HG03457 (cell line): ENCODE results near the gene FMNL2.

Experiments used
- ATAC-seq: cut with Tn5 transposase; IDR thresholded peaks from one replicate; pipeline ENCODE4 v1.9.1; 2021; ENCODE audit warnings: moderate number of reproducible peaks; ENCODE audit not compliant: unreplicated experiment

FMNL2 gene

GRCh38 chr2:152421521-152422370 lies 86.8 kb downstream of the FMNL2 start:
- ATAC-seq, result peak; percentile 91

DNA sequence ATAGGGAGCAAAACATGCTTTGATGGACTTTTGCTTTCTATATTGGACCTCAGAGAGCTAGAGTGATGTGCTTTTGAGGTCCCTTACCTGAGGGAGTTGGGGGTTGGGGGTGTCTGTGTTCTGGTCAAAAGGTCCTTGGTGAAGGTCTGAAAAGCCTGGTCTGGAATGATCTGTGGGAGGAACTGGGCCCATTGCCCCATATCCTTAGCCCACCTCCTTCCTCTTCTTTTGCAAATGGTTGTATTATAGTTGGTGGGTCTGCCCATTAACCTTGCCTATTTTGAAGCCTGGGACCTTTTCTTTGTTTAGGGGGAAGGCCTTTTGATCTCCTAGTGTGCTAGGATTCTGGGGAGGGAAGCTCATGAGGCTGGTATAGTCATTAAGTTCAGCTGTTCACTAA lies 88.7 kb downstream of the FMNL2 start:
- no peak for ATAC-seq

GRCh38 chr2:152425765-152426727 lies 91.1 kb downstream of the FMNL2 start:
- ATAC-seq, result no peak

DNA sequence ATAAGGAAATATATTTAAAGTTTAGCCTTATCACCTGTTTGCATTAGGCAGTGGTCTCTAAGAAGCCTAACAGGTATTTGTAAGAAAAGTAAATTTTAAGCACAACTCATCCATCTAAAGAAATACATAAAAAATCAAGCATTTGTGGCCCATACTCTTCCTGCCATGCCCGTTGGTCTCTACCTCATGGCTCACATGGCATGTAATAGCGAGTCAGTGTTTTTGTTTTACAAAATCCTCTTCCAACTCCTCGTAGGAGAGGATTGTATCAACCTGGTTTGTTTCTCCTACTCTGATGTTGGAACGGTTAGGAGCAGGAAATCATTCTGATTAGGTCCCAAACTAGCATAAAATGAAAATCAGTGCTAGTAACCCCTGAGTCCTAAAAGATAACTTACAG lies 91.8 kb downstream of the FMNL2 start:
- ATAC-seq, result no peak

- ATAC-seq, result no peak
These were observed 92.9 kb downstream of the FMNL2 start for GRCh38 chr2:152427902-152428301.

DNA sequence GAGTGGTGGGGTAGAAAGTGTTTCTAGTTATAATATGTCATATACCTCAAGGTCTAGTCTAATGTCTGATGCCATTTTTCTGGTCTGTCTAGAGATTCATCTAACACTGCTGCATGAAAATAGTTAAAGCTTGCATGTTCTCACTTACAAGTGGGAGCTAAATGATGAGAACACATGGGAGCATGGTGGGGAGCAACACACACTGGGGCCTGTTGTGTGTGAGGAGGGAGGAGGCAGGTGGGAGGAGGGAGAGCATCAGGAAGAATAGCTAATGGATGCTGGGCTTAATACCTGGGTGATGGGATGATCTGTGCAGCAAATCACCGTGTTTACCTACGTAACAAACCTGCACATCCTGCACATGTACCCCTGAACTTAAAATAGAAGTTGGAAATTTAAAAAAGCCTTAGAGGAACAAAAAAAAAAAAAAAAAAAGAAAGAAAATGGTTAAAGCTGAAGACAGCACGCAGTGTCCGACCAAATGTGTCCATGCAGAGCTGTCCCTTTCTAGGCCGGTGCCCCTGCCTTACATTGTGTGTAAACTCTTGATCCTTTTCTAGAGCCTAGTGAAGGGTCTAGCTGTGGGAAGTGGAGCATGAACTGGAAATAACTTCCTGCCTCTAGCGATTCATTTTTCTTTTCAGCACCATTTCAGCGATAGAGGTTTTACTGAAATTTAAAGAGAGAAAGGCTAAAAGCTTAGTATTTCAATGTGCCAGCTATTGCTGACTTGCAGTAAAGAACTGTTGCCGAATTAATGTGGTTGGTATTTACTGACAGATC lies 94.0 kb downstream of the FMNL2 start:
- no peak for ATAC-seq

DNA sequence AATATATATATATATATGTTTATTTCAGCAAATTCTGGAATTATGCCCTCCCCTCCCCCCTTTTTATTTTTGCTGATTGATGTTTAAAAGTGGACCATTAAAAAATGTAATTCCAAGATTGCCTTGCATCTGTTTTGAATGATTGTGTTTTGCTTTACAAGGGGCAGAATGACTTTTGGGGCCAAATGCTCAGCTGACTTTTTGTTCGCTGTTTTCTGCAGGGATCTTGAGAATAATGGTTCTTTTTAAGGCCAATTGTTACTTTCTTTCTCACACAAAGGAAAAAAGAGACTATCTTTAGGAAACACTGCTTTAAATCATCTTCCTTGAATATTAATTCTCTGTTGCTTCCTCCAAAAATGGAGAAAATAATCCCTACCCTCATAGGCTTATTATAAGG lies 95.9 kb downstream of the FMNL2 start:
- no peak for ATAC-seq

DNA sequence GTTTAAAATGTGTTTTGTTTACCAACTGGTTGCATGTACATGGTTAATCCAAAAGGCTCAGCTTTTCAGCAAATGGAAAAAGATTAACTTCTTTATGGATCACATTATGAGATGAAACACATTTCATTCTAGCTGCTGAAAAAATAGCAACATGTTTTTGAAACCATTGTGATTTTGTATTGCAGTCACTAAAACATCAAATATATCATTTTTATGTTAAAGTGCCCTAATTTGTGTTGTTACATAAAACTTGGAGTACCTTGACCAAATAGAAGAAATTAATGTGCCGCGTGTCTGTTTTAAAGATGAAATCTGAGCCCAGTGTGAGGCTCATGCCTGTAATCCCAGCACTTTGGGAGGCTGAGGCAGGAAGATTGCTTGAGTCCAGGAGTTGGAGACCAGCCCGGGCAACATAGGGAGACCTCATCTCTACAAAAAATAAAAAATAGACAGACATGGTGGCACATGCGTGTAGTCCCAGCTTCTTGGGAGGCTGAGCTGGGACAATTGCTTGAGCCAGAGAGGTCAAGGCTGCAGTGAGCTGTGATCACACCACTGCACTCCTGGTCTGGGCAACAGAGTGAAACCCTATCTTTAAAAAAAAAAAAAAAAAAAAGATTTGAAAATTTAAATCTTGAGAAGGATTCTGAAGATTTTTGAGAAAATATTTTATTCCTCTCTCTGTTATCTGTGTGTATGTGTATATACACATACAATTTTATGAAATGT lies 96.6 kb downstream of the FMNL2 start:
- ATAC-seq, result no peak

DNA sequence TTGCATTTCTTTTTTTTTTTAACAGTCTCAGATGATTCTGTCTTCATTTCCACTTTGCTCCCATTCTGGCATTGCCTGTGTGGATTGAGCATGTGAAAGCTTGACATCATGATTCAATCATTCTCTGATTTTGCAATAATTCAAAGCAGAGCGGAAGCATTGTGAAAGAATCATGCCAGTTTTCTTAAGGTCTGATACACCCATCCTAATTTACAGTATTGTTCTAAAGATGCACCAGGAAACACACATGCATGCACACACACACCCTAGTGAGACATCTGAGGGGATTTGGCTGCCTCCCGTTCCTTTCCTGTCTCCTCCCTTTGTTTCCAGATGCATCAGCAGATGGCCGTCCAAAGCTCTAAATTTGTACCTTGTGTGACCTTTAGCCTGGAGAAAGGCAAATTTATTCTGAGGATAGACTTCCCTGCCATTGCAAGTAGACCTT lies 97.3 kb downstream of the FMNL2 start:
- no peak for ATAC-seq

DNA sequence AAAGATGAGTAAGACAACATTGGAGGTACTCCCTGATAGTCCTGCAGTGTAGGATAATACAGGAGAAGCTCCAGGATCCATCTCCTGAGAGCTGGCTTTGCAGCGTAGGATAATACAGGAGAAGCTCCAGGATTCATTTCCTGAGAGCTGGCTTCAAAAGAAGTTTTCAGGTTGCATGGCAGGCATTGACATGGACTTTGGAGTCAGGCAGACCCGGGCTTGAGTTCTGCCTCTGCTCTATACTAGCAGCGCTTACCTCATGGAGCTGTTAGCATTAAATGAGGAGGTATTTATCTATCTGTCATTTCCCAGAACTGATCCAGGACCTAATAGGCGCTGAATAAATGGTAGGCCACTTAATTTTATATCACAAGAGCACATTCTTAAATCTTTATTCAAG lies 97.8 kb downstream of the FMNL2 start:
- no peak for ATAC-seq

GRCh38 chr2:152433289-152433688 lies 98.3 kb downstream of the FMNL2 start:
- ATAC-seq, result no peak

DNA sequence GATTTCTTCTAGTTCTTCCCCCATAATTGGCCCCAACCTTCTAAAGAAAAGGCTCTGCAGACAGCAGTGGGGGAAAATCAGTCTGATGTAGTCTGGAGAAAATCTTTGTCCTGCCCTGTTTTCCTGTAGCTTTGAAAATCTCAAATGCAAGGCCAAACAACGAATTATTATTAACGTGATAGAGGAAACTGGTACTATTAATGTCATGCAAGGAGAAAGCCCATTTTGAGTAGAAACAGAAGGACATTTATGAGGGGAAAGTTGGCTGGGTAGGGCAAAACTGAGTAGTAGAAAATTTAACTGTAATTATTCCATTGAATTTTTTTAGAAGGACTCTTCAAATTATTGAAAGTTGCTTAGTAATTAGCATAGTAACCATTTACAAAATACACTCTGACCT lies 98.8 kb downstream of the FMNL2 start:
- ATAC-seq, result no peak

DNA sequence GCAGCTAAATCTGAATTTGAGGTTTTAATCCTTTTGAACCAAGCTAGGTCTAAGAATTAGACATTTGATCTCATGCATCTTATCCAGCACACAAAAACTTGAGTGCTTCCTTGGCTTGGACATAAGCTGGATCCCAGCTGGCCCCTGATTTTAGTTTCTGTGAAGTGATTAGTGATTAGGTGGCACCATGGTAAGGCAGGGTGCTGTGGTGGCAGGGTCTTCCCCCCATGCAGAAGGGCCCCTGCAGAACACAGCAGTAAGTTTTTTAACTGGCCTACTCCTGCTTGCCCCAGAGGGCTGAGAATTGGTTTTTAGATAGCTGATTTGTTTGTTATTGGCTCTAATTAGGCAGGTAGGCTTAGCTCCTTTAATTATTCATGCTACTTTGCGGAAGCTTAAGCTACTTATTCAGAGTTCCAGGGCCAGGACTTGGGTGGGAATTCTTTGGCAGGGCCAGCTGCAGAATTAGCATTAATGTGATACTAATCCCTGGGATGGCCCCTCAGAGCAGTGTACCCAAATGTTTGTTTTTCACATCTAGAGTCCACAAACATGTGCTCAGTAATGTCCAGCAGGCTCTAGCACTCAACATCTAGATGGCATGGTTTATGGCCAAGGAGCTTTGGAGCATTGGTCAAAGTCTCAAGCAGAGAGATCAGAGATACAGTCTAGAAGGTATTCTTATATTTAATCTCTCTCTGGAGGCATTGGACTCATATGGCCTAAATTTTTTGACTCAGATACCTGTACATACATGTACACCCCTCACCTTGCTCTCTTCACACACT lies 99.6 kb downstream of the FMNL2 start:
- no peak for ATAC-seq

- ATAC-seq, result no peak
These were observed 101.2 kb downstream of the FMNL2 start for GRCh38 chr2:152436148-152436547.

GRCh38 chr2:152437276-152438108 lies 102.5 kb downstream of the FMNL2 start:
- no peak for ATAC-seq

GRCh38 chr2:152440049-152440448 lies 105.1 kb downstream of the FMNL2 start:
- ATAC-seq, result no peak

DNA sequence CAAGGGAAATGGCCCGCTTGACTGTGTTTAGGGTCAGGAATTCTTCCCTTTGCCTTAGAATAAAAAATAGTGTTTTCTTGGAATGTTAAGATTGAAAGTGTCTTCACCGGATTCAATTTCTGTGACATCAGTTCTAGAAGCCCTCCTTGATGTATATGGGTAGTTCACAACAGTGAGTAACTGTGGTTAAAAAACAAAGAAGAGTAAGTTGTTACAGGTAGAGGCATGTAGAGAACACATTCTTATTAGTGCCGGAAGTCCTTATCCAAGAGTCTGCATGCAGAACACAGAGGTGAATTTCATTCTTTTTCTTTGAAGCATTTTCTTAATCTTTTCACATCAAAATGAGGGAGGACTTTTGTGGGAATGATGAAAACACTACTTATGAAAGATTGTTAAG lies 105.5 kb downstream of the FMNL2 start:
- no peak for ATAC-seq

GRCh38 chr2:152441961-152442360 lies 107.0 kb downstream of the FMNL2 start:
- no peak for ATAC-seq

DNA sequence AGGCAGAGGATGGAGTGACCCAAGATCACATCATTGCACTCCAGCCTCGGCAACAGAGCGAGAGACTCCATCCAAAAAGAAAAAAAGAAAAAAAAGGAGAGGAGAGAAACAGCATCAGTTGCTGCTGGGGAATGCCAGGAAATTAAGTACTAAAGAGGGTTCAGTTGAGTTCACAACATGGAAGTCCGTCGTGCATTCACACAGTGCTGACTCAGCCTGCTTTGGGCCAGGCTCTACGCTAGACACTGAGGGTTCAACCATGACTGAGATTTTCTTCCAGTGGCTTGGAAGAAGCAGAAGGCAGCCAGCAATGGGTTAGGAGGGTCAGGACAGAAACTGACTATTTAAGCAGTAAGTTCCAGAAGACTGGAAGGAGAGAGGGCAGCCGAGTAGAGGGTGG lies 108.8 kb downstream of the FMNL2 start:
- no peak for ATAC-seq
